Fibroblast of lung (primary cell): ENCODE results near the gene TP73.

Source experiments
- EZH2 ChIP-seq: IDR thresholded peaks from 2 replicates; pipeline ENCODE4 v1.5.1; 2012; ENCODE audit warnings: low read length, control low read depth, mild to moderate bottlenecking; ENCODE audit errors: missing control alignments
- TF ChIP-seq, protein P1 (sequence below), 2 donors: IDR thresholded peaks in 1 of 2; conservative IDR thresholded peaks in 1 of 2; 1 replicate in 1 of 2; 2 replicates in 1 of 2; pipeline ENCODE4 v1.5.1; 2011 to 2012; ENCODE audit warnings: low read length in 2 of 2, control low read depth in 1 of 2, inconsistent platforms in 1 of 2, low read depth in 1 of 2, mild to moderate bottlenecking in 1 of 2

DNA sequence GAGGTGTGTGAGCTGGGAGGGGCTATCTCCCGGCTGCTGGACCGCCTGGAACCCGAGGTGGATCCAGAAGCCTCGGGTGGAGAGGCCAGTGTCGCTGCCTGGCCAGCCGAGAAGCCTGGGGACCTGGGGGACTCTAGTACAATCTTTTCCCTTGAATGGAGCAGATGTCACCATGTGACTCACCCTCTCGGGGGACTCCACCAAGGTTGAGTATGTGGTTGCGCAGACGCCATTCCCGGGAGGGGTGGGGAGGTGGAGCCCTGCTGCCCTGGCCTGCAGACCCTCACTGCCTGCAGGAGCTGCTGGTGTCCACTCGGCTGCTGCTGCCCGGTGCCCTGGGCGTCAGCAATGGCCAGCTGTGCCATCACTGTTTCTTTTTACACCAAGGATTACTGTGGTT lies 40.3 kb downstream of the TP73 start:
- TF ChIP-seq, protein P1, sequence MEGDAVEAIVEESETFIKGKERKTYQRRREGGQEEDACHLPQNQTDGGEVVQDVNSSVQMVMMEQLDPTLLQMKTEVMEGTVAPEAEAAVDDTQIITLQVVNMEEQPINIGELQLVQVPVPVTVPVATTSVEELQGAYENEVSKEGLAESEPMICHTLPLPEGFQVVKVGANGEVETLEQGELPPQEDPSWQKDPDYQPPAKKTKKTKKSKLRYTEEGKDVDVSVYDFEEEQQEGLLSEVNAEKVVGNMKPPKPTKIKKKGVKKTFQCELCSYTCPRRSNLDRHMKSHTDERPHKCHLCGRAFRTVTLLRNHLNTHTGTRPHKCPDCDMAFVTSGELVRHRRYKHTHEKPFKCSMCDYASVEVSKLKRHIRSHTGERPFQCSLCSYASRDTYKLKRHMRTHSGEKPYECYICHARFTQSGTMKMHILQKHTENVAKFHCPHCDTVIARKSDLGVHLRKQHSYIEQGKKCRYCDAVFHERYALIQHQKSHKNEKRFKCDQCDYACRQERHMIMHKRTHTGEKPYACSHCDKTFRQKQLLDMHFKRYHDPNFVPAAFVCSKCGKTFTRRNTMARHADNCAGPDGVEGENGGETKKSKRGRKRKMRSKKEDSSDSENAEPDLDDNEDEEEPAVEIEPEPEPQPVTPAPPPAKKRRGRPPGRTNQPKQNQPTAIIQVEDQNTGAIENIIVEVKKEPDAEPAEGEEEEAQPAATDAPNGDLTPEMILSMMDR (conservative IDR thresholded peaks at IDR 0.05 in 1 of 2, IDR thresholded peaks at IDR 0.05 in 1 of 2; ENCODE audit: low read depth in 1 of 2, low read length in 2 of 2) = no peak
- TF ChIP-seq EZH2 = no peak
